Breast epithelium (tissue), 4 donors: Measurements from ENCODE around the gene GNAZ. TPM values are rescaled to one million over a fixed set of nuclear protein-coding genes. Genes with fewer than 3 reads are reported as not detected.
"Not testable (repeated sequence)": the region's sequence is repeated elsewhere in the genome, so short reads cannot be mapped to it uniquely, and the experiment has no call there.

Experiments
- DNase-seq, 2 donors: peaks; one replicate each; pipeline ENCODE4 v3.0.0-alpha.2; 2019; ENCODE audit warnings: low spot score in 2 of 2
- H3K27ac ChIP-seq, 2 donors: fragments of 200-600 bp; sonication (generic) in 1 of 2; one replicate each; pipeline ENCODE4 v1.5.1; 2016 to 2019; ENCODE audit warnings: mild to moderate bottlenecking in 1 of 2
- H3K27me3 ChIP-seq, 2 donors: fragments of 200-600 bp; sonication (generic) in 1 of 2; one replicate each; pipeline versions ENCODE4 v1.5.1 to v1.6.0; 2017 to 2019; ENCODE audit warnings: control low read depth in 1 of 2, mild to moderate bottlenecking in 1 of 2
- H3K36me3 ChIP-seq: fragments of 200-600 bp; one replicate; pipeline ENCODE4 v1.5.1; 2019
- H3K4me1 ChIP-seq, 2 donors: fragments of 200-600 bp; sonication (generic); one replicate each; pipeline ENCODE4 v1.5.1; 2016 to 2019; ENCODE audit warnings: control low read depth in 1 of 2
- H3K4me3 ChIP-seq, 3 donors: fragments of 200-600 bp; sonication (generic); 1 replicate in 2 of 3; 2 replicates in 1 of 3; pipeline ENCODE4 v1.5.1; 2016 to 2019; ENCODE audit warnings: mild to moderate bottlenecking in 3 of 3, moderate library complexity in 2 of 3
- H3K9me3 ChIP-seq, 2 donors: fragments of 200-600 bp; sonication (generic) in 1 of 2; one replicate each; pipeline ENCODE4 v1.5.1; 2016 to 2019; ENCODE audit warnings: control low read depth in 1 of 2
- POLR2A ChIP-seq: fragments of 450-650 bp; IDR thresholded peaks from one replicate; pipeline ENCODE4 v1.6.1; 2016; ENCODE audit warnings: antibody characterized with exemption, mild to moderate bottlenecking, moderate library complexity
- POLR2AphosphoS5 ChIP-seq, 3 donors: sonication (generic); formaldehyde crosslinking; IDR thresholded peaks; one replicate each; pipeline ENCODE4 v1.6.1; 2017; ENCODE audit warnings: antibody characterized with exemption in 3 of 3
- intact Hi-C: fragments of 100-400 bp; cut with DNase I; formaldehyde crosslinking; loops from one replicate; pipeline ENCODE4 v1.15.1; 2023; ENCODE audit warnings: low total_unique reads
- total RNA-seq, 3 donors: library from RNA; depleted of rRNA; stranded (reverse); fragments of >200 nt; gene quantifications; one replicate each; pipeline ENCODE4 v1.1.0, GENCODE V29; 2016
- TF ChIP-seq, protein P1 (sequence below), 3 donors: fragments of 450-650 bp; IDR thresholded peaks; one replicate each; pipeline ENCODE4 v1.5.1; 2016 to 2017; ENCODE audit warnings: antibody characterized with exemption in 3 of 3, mild to moderate bottlenecking in 3 of 3, moderate library complexity in 3 of 3

The GNAZ gene
- 10 to 100 TPM in 1 of 3 donors, 1 to 10 TPM in 2; 5.0 to 15.7 (median 5.3) TPM for total RNA-seq

DNA sequence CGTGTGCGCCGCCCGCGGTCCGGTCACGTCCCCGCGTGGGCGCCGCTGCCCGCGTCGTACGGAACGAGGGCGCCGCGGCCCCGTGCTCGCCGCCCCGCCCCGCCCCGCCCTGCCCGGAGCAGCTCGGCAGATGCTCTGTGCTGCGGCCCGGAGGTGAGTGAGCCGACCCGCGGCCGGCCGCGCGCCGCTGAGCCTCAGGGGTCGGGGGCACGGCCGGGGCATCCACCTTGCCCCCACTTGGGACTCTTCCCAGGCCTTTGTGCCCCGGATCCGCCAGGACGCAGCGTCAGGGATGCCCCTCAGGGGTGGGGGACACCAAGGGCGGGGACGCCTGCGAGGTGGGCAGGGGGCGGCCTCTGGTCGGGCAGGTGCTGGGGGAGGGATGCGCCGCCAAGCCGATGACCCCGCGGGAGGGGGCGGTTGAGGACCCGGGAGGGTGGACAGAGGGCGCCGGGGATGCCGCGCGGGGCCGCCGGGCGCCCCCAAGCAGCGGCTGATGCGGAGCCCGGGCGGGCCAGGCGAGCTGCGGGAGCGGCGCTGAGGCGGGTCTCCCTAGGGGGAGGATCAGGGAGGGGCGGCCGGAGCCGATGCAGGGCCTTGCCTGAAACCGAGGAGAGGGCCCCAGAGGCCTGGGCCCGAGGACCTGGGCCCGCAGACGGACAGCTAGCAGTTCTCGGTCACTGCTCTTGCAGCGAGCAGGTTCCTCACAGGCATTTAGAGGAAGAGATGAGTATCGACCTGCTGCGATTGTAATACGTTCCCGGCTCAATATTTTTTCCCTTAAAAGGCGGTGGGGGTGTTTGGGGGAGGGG, at the start of gene GNAZ:
Gene GNAZ (plus strand): TSS at position 102 of the 812 bp plus-strand sequence. CDS start 25,177 bp downstream, outside the sequence.
- Histone ChIP-seq H3K9me3 (no peaks in the 10 kb centered on the region), H3K27me3 (no peaks in the 10 kb centered on the region), H3K4me1 (peaks cover 0 to 7% of the 10 kb centered on the region in 2 donors), H3K27ac (peak within 1 kb of the TSS in 1 of 2 donors; percentile 63), H3K36me3 (no peaks in the 10 kb centered on the region), H3K4me3 (peak within 1 kb of the TSS; percentile 48 to 85 (median 64))
- intact Hi-C loops, result no loop called here
- TF ChIP-seq, protein P1, sequence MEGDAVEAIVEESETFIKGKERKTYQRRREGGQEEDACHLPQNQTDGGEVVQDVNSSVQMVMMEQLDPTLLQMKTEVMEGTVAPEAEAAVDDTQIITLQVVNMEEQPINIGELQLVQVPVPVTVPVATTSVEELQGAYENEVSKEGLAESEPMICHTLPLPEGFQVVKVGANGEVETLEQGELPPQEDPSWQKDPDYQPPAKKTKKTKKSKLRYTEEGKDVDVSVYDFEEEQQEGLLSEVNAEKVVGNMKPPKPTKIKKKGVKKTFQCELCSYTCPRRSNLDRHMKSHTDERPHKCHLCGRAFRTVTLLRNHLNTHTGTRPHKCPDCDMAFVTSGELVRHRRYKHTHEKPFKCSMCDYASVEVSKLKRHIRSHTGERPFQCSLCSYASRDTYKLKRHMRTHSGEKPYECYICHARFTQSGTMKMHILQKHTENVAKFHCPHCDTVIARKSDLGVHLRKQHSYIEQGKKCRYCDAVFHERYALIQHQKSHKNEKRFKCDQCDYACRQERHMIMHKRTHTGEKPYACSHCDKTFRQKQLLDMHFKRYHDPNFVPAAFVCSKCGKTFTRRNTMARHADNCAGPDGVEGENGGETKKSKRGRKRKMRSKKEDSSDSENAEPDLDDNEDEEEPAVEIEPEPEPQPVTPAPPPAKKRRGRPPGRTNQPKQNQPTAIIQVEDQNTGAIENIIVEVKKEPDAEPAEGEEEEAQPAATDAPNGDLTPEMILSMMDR (IDR thresholded peaks at IDR 0.05), result no peak
- TF ChIP-seq POLR2AphosphoS5 (IDR thresholded peaks at IDR 0.05) (no peak), POLR2A (no peak)
- DNase-seq, result peak in 1 of 2 donors; percentile 45

GRCh38 chr22:23020659-23021293, 49.5 kb upstream of the GNAZ start:
- H3K36me3 ChIP-seq, result no peaks in the 10 kb centered on the region
- H3K27ac ChIP-seq, result no peak overlapping the region
- intact Hi-C loops, result no loop called here
- H3K9me3 ChIP-seq, result no peaks in the 10 kb centered on the region
- H3K4me3 ChIP-seq, result no peak overlapping the region
- TF ChIP-seq POLR2AphosphoS5 (IDR thresholded peaks at IDR 0.05), result no peak
- TF ChIP-seq, protein P1 (IDR thresholded peaks at IDR 0.05), result no peak
- no peak for TF ChIP-seq POLR2A
- H3K27me3 ChIP-seq, result no peaks in the 10 kb centered on the region
- H3K4me1 ChIP-seq, result no peaks in the 10 kb centered on the region
- DNase-seq, result no peak

DNA sequence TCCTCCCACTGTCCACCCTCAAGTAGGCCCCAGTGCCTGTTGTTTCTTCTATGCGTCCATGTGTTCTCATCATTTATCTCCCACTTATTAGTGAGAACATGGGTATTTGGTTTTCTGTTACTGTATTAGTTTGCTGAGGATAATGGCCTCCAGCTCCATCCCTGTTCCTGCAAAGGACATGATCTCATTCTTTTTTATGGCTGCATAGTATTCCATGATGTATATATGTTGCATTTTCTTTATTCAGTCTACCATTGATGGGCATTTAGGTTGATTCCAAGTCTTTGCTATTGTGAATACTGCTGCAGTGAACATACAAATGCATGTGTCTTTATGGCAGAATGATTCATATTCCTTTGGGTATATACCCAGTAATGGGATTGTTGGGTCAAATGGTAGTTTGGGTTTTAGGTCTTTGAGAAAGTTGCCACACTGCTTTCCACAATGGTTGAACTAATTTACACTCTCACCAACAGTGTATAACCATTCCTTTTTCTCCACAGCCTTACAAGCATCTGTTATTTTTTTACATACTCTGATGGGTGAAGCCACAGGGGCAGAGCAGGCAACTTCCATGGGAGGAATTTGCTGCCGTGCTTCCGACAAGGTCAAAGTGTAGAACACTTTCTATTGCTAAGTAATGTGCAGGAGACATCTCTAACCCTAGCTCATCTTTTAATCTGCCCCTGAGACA, 48.5 kb upstream of the GNAZ start:
- H3K36me3 ChIP-seq, DNase-seq, H3K4me3 ChIP-seq, H3K27me3 ChIP-seq, H3K4me1 ChIP-seq, H3K9me3 ChIP-seq, H3K27ac ChIP-seq: not testable (repeated sequence)
- intact Hi-C loops, result loop anchor here (2.0 kb wide), 1 partner anchor 27 kb away; no protein-coding TSS in a partner anchor

DNA sequence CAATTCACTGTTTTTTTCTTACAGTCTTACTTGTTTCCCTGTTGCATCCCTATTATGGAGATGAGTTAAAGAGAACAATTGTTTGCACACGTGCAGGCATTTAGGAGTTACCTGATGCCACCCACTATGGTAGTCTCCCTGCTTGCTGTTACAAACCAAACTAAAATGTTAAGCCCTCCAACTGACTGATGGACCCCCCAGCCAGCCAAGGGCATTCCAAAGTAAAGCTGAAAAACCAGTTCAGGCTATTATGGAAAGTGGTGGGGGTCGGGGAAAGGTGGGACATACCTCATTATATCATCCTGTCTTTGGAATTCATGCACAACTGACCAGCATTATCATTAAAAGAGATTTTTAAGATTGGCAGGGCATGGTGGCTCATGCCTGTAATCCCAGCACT, 47.0 kb upstream of the GNAZ start:
- Histone ChIP-seq H3K27me3 (no peaks in the 10 kb centered on the region), H3K9me3 (no peaks in the 10 kb centered on the region), H3K27ac (no peak overlapping the region), H3K4me1 (no peaks in the 10 kb centered on the region), H3K36me3 (no peaks in the 10 kb centered on the region), H3K4me3 (no peak overlapping the region)
- DNase-seq, result no peak
- intact Hi-C loops, result loop anchor here (2.0 kb wide), 1 partner anchor 26 kb away; no protein-coding TSS in a partner anchor
- TF ChIP-seq, protein P1 (IDR thresholded peaks at IDR 0.05), result no peak
- TF ChIP-seq POLR2AphosphoS5 (IDR thresholded peaks at IDR 0.05) (no peak), POLR2A (no peak)

GRCh38 chr22:23026777-23027176, 43.5 kb upstream of the GNAZ start:
- Histone ChIP-seq H3K27ac (no peak overlapping the region), H3K4me3 (no peak overlapping the region), H3K4me1 (no peaks in the 10 kb centered on the region), H3K27me3 (no peaks in the 10 kb centered on the region), H3K36me3 (no peaks in the 10 kb centered on the region), H3K9me3 (no peaks in the 10 kb centered on the region)
- TF ChIP-seq, protein P1 (IDR thresholded peaks at IDR 0.05), result no peak
- TF ChIP-seq POLR2AphosphoS5 (IDR thresholded peaks at IDR 0.05) (no peak), POLR2A (no peak)
- intact Hi-C loops, result no loop called here
- DNase-seq, result no peak

DNA sequence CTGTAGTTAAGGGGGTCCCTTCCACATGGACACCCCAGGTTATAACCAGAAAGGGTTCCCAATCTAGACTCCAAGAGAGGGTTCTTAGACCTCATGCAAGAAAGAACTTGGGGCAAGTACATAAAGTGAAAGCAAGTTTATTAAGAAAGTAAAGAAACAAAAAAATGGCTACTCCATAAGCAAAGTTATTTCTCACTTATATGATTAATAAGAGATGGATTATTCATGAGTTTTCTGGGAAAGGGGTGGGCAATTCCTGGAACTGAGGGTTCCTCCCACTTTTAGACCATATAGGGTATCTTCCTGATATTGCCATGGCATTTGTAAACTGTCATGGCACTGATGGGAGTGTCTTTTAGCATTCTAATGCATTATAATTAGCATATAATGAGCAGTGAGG, 42.5 kb upstream of the GNAZ start:
- H3K4me3 ChIP-seq, H3K4me1 ChIP-seq, H3K27ac ChIP-seq, DNase-seq, H3K27me3 ChIP-seq, intact Hi-C loops, H3K9me3 ChIP-seq, H3K36me3 ChIP-seq: not testable (repeated sequence)
